ENCODE results near the gene ZNF524. TPM values are rescaled to one million over a fixed set of nuclear protein-coding genes. Genes with fewer than 3 reads are reported as not detected.
A peak's percentile ranks its signal among the peaks of the same experiment; 100 is the strongest.

The ZNF524 gene
- total RNA-seq, 1 experiment from 2014 or later = 11.1 TPM

DNA sequence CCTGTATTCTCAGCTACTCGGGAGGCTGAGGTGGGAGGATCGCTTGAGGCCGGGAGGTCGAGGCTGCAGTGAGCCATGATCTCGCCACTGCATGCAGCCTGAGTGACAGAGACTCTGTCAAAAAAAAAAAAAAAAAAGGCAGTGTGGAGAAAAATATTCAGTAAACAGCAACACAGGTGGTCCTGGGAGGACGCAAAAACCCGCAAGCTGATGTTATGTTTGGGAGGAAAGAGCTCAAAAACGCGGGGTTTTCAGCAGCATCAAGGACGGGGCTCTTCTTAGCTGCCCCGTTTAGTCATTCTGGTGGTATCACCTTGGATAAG is 24.9 kb downstream of the ZNF524 start:
- H3K4me3 ChIP-seq (ENCODE audit: low read depth, low read length) = peak overlapping the region; percentile 74
- no peaks in the 10 kb centered on the region for H3K4me1 ChIP-seq
- no peaks in the 10 kb centered on the region for H3K27me3 ChIP-seq (replicated peaks; ENCODE audit: control insufficient read depth, insufficient read depth, low read length)
- Mint-ChIP-seq H3K4me1 (ENCODE audit: low read depth, unreplicated experiment) (peaks cover 7% of the 10 kb centered on the region), H3K27me3 (ENCODE audit: insufficient read depth, unreplicated experiment) (no peaks in the 10 kb centered on the region), H3K27ac (ENCODE audit: unreplicated experiment) (peak overlapping the region; percentile 85), H3K4me3 (ENCODE audit: unreplicated experiment) (peak overlapping the region; percentile 73), H3K9me3 (ENCODE audit: unreplicated experiment) (no peaks in the 10 kb centered on the region), H3K36me3 (ENCODE audit: insufficient read depth, unreplicated experiment) (peaks cover 25% of the 10 kb centered on the region)
- H3K9me3 ChIP-seq = 0 out of 2 replicates have a peak, but pooled peaks cover 6% of the 10 kb centered on the region
- TF ChIP-seq, protein P1, sequence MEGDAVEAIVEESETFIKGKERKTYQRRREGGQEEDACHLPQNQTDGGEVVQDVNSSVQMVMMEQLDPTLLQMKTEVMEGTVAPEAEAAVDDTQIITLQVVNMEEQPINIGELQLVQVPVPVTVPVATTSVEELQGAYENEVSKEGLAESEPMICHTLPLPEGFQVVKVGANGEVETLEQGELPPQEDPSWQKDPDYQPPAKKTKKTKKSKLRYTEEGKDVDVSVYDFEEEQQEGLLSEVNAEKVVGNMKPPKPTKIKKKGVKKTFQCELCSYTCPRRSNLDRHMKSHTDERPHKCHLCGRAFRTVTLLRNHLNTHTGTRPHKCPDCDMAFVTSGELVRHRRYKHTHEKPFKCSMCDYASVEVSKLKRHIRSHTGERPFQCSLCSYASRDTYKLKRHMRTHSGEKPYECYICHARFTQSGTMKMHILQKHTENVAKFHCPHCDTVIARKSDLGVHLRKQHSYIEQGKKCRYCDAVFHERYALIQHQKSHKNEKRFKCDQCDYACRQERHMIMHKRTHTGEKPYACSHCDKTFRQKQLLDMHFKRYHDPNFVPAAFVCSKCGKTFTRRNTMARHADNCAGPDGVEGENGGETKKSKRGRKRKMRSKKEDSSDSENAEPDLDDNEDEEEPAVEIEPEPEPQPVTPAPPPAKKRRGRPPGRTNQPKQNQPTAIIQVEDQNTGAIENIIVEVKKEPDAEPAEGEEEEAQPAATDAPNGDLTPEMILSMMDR (IDR thresholded peaks at IDR 0.05; ENCODE audit: insufficient read depth in 1 of 2, low read depth in 1 of 2, low read length in 1 of 2, severe bottlenecking in 1 of 2, unreplicated experiment in 1 of 2) = no peak
- H3K36me3 ChIP-seq (ENCODE audit: control insufficient read depth, insufficient read depth, low read length) = no peaks in the 10 kb centered on the region
- intact Hi-C loops (cut with micrococcal nuclease; ENCODE audit: unreplicated experiment) = loop anchor here (2.0 kb wide), 1 partner anchor 44 kb away; the partner anchor contains the start of gene ZNF579
- CTCF ChIA-PET = interaction anchor here (0.6 to 2.1 kb wide), 15 partner anchors 8 to 865 kb away, joined by 3 to 30 read pairs (median 4); partner anchors contain the start of genes KMT5C, TMEM238 and ZNF865
- TSS peak; percentile 59 for BruUV-seq (replicated peaks)
- no peak for DNase-seq
- POLR2A ChIA-PET = interaction anchor here (0.5 to 1.5 kb wide), 12 partner anchors 8 to 323 kb away, joined by 3 to 18 read pairs (median 4); partner anchors contain the start of genes FIZ1, ISOC2, UBE2S and ZNF628

DNA sequence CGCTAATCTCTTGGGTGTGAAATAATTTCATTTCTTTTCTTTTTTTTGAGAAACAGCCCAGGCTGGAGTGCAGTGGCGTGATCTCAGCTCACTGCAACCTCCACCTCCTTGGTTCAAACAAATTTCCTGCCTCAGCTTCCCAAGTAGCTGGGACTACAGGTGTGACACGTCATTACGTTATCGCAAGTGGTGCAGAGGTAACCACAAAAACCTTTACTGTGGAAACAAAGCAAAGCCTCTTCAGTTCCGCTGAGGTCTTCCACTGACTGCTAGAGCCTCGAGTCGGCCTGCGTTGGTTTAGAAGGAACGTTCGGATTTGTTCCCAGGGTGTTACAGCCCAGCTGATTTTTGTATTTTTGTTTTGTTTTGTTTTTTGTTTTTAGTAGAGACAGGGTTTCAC is 26.3 kb downstream of the ZNF524 start:
- DNase-seq = no peak
- H3K27me3 ChIP-seq (replicated peaks; ENCODE audit: control insufficient read depth, insufficient read depth, low read length) = no peaks in the 10 kb centered on the region
- intact Hi-C loops (cut with micrococcal nuclease; ENCODE audit: unreplicated experiment) = no loop called here
- H3K36me3 ChIP-seq (ENCODE audit: control insufficient read depth, insufficient read depth, low read length) = no peaks in the 10 kb centered on the region
- Mint-ChIP-seq H3K36me3 (ENCODE audit: insufficient read depth, unreplicated experiment) (peaks cover 21% of the 10 kb centered on the region), H3K27me3 (ENCODE audit: insufficient read depth, unreplicated experiment) (no peaks in the 10 kb centered on the region), H3K4me1 (ENCODE audit: low read depth, unreplicated experiment) (peaks cover 7% of the 10 kb centered on the region), H3K9me3 (ENCODE audit: unreplicated experiment) (no peaks in the 10 kb centered on the region), H3K4me3 (ENCODE audit: unreplicated experiment) (no peak overlapping the region), H3K27ac (ENCODE audit: unreplicated experiment) (no peak overlapping the region)
- H3K4me1 ChIP-seq = no peaks in the 10 kb centered on the region
- 0 out of 2 replicates have a peak, but pooled peaks cover 6% of the 10 kb centered on the region for H3K9me3 ChIP-seq
- CTCF ChIA-PET = interaction anchor here (0.6 to 1.5 kb wide), 2 partner anchors 122 to 136 kb away, joined by 6 to 10 read pairs; no protein-coding TSS in a partner anchor
- TF ChIP-seq, protein P1 (IDR thresholded peaks at IDR 0.05; ENCODE audit: insufficient read depth in 1 of 2, low read depth in 1 of 2, low read length in 1 of 2, severe bottlenecking in 1 of 2, unreplicated experiment in 1 of 2) = no peak
- no peak overlapping the region for H3K4me3 ChIP-seq (ENCODE audit: low read depth, low read length)
- BruUV-seq (replicated peaks) = no TSS peak
- POLR2A ChIA-PET = interaction anchor here (0.7 to 1.1 kb wide), 2 partner anchors 27 to 191 kb away, joined by 3 to 6 read pairs; partner anchors contain the start of gene FIZ1

DNA sequence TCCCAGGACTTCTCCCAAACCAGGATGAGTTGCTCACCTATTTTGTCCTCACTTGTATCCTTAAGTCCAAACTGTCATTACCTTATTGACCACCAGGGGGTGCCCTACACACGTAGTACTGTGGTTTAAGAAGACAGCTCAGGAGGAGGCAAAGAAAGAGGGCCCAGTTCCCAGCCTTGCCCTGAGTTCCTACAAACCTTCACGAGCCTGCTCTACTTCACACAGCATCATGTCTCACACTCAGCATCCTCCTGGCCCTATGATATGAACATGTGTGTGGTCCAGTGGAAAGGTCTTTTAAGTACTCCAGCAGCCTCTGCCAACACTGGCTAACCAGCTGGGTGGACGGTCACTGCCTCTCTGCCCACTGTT is 32.4 kb downstream of the ZNF524 start:
- Mint-ChIP-seq H3K4me3 (ENCODE audit: unreplicated experiment) (peak overlapping the region; percentile 30), H3K27ac (ENCODE audit: unreplicated experiment) (peak overlapping the region; percentile 3), H3K4me1 (ENCODE audit: low read depth, unreplicated experiment) (peaks cover 30% of the 10 kb centered on the region), H3K9me3 (ENCODE audit: unreplicated experiment) (no peaks in the 10 kb centered on the region), H3K36me3 (ENCODE audit: insufficient read depth, unreplicated experiment) (peaks cover 41% of the 10 kb centered on the region), H3K27me3 (ENCODE audit: insufficient read depth, unreplicated experiment) (no peaks in the 10 kb centered on the region)
- DNase-seq = peak; percentile 93
- ChIA-PET POLR2A (interaction anchor here (0.5 to 1.7 kb wide), 6 partner anchors 8 to 156 kb away, joined by 3 to 12 read pairs (median 4); partner anchors contain the start of genes FIZ1 and ZNF784), CTCF (interaction anchor here (0.5 to 2.3 kb wide), 24 partner anchors 8 to 1084 kb away, joined by 3 to 18 read pairs (median 5); partner anchors contain the start of genes FIZ1, HSPBP1, ISOC2 and PTPRH)
- BruUV-seq (replicated peaks) = no TSS peak
- no peaks in the 10 kb centered on the region for H3K9me3 ChIP-seq
- peaks cover 7% of the 10 kb centered on the region for H3K4me1 ChIP-seq
- intact Hi-C loops (cut with micrococcal nuclease; ENCODE audit: unreplicated experiment) = loop anchor here (1.0 to 10.0 kb wide), 3 partner anchors 8 to 248 kb away; partner anchors contain the start of genes RPL28 and TMEM238
- TF ChIP-seq, protein P1 (IDR thresholded peaks at IDR 0.05; ENCODE audit: insufficient read depth in 1 of 2, low read depth in 1 of 2, low read length in 1 of 2, severe bottlenecking in 1 of 2, unreplicated experiment in 1 of 2) = peak; percentile 88
- no peaks in the 10 kb centered on the region for H3K27me3 ChIP-seq (replicated peaks; ENCODE audit: control insufficient read depth, insufficient read depth, low read length)
- no peak overlapping the region for H3K4me3 ChIP-seq (ENCODE audit: low read depth, low read length)
- H3K36me3 ChIP-seq (ENCODE audit: control insufficient read depth, insufficient read depth, low read length) = no peaks in the 10 kb centered on the region

Data from Caco-2 (cell line).